IMR-90 (cell line): Measurements from ENCODE around the gene PCMTD2. TPM values are rescaled to one million over a fixed set of nuclear protein-coding genes. Genes with fewer than 3 reads are reported as not detected.
A peak's percentile ranks its signal among the peaks of the same experiment; 100 is the strongest.

Experiments used
- ATAC-seq: fragments of 200-7000 bp; cut with Tn5 transposase; 2 replicates; pipeline ENCODE4 v1.9.1; 2020; ENCODE audit warnings: low read depth, mild to moderate bottlenecking, moderate library complexity
- BruUV-seq: library from RNA; stranded (reverse); fragments of 400-500 nt; replicated peaks from 2 replicates; lab custom pipeline; 2021; lab: Mats Ljungman, UMichigan
- CTCF ChIA-PET: fragments of 300-600 bp; formaldehyde crosslinking; extraction: SDS; loops from one replicate; lab custom pipeline; 2021; ENCODE audit warnings: antibody characterized with exemption; lab: Yijun Ruan, JAX
- POLR2A ChIA-PET: fragments of 300-600 bp; sonication (Branson Sonifier 250); formaldehyde crosslinking; loops from one replicate; lab custom pipeline; 2022; ENCODE audit warnings: antibody characterized with exemption; ENCODE audit not compliant: unreplicated experiment; lab: Charles Lee
- DNase-seq: peaks from one replicate; pipeline ENCODE4 v3.0.0; 2013
- H2AFZ ChIP-seq: replicated peaks from 2 replicates; pipeline ENCODE3; 2013; ENCODE audit warnings: low read length, mild to moderate bottlenecking; ENCODE audit not compliant: poor library complexity
- H2AK5ac ChIP-seq: 2 replicates; pipeline ENCODE4 v1.6.1; 2013; ENCODE audit warnings: low read depth, low read length, inconsistent platforms
- H2AK9ac ChIP-seq: replicated peaks from 2 replicates; pipeline ENCODE3; 2013; ENCODE audit warnings: mild to moderate bottlenecking, low read depth, low read length, moderate library complexity; ENCODE audit not compliant: poor library complexity
- H2BK120ac ChIP-seq: 2 replicates; pipeline ENCODE4 v1.6.1; 2013; ENCODE audit warnings: low read depth, low read length, inconsistent platforms
- H2BK15ac ChIP-seq: 3 replicates; pipeline ENCODE4 v1.6.1; 2013; ENCODE audit warnings: low read depth, low read length, inconsistent platforms
- H2BK20ac ChIP-seq: 2 replicates; pipeline ENCODE4 v1.6.1; 2013; ENCODE audit warnings: low read depth, mild to moderate bottlenecking, inconsistent platforms, low read length, moderate library complexity
- H2BK5ac ChIP-seq: 2 replicates; pipeline ENCODE4 v1.6.1; 2013; ENCODE audit warnings: mild to moderate bottlenecking, low read depth, low read length, inconsistent platforms; ENCODE audit not compliant: poor library complexity, severe bottlenecking
- H3K14ac ChIP-seq: replicated peaks from 2 replicates; pipeline ENCODE4 v1.6.1; 2013; ENCODE audit warnings: low read depth, low read length, inconsistent platforms
- H3K18ac ChIP-seq: 2 replicates; pipeline ENCODE4 v1.6.1; 2013; ENCODE audit warnings: low read depth, low read length, control low read depth
- H3K23ac ChIP-seq: 2 replicates; pipeline ENCODE4 v1.6.1; 2013; ENCODE audit warnings: low read depth, low read length, inconsistent platforms
- H3K27ac ChIP-seq: 2 replicates; pipeline ENCODE4 v1.5.1; 2013; ENCODE audit warnings: mild to moderate bottlenecking, control low read depth, low read length; ENCODE audit not compliant: insufficient read depth
- H3K27me3 ChIP-seq: 2 replicates; pipeline ENCODE4 v1.6.1; 2013; ENCODE audit warnings: low read length; ENCODE audit not compliant: control insufficient read depth, insufficient read depth
- H3K36me3 ChIP-seq: 2 replicates; pipeline ENCODE4 v1.6.1; 2013; ENCODE audit warnings: low read length, mixed read lengths; ENCODE audit not compliant: control insufficient read depth, insufficient read depth
- H3K4ac ChIP-seq: 2 replicates; pipeline ENCODE4 v1.6.1; 2013; ENCODE audit warnings: low read depth, low read length, inconsistent platforms
- H3K4me1 ChIP-seq: 2 replicates; pipeline ENCODE4 v1.6.1; 2013; ENCODE audit warnings: low read length, mixed read lengths; ENCODE audit not compliant: control insufficient read depth, insufficient read depth
- H3K4me2 ChIP-seq: 2 replicates; pipeline ENCODE4 v1.6.1; 2013; ENCODE audit warnings: low read depth, mild to moderate bottlenecking, control low read depth, low read length, moderate library complexity
- H3K4me3 ChIP-seq: 2 replicates; pipeline ENCODE4 v1.5.1; 2013; ENCODE audit warnings: low read depth, mild to moderate bottlenecking, control low read depth, low read length, moderate library complexity; ENCODE audit not compliant: insufficient read depth
- H3K56ac ChIP-seq: 2 replicates; pipeline ENCODE4 v1.6.1; 2013; ENCODE audit warnings: low read length, inconsistent platforms; ENCODE audit not compliant: insufficient read depth; ENCODE audit errors: extremely low read depth
- H3K79me1 ChIP-seq, 2 experiments: 2 replicates each; pipeline ENCODE4 v1.6.1; 2013; ENCODE audit warnings: low read length in 2 of 2, inconsistent platforms in 1 of 2, low read depth in 1 of 2
- H3K9ac ChIP-seq: 2 replicates; pipeline ENCODE4 v1.6.1; 2013; ENCODE audit warnings: low read depth, low read length, control low read depth
- H3K9me1 ChIP-seq: 2 replicates; pipeline ENCODE4 v1.6.1; 2013; ENCODE audit warnings: low read length, inconsistent platforms; ENCODE audit not compliant: insufficient read depth
- H3K9me3 ChIP-seq: 2 replicates; pipeline ENCODE4 v1.6.1; 2013; ENCODE audit warnings: low read length; ENCODE audit not compliant: control insufficient read depth, insufficient read depth
- H4K20me1 ChIP-seq: 2 replicates; pipeline ENCODE4 v1.6.1; 2013; ENCODE audit warnings: low read length, inconsistent platforms; ENCODE audit not compliant: insufficient read depth
- H4K5ac ChIP-seq: 2 replicates; pipeline ENCODE4 v1.6.1; 2013; ENCODE audit warnings: mild to moderate bottlenecking, low read depth, low read length, control low read depth
- H4K8ac ChIP-seq, 2 experiments: 2 replicates each; pipeline ENCODE4 v1.6.1; 2013; ENCODE audit warnings: low read depth in 2 of 2, low read length in 2 of 2, control low read depth in 1 of 2, inconsistent platforms in 1 of 2
- H4K91ac ChIP-seq: 2 replicates; pipeline ENCODE4 v1.6.1; 2013; ENCODE audit warnings: low read depth, low read length, inconsistent platforms; ENCODE audit not compliant: insufficient read depth
- CTCF ChIP-seq: conservative IDR thresholded peaks from 2 replicates; pipeline ENCODE4 v1.5.1; 2012; ENCODE audit warnings: mild to moderate bottlenecking, low read depth, low read length, improper control_type of control experiment
- RCOR1 ChIP-seq: IDR thresholded peaks from 2 replicates; pipeline ENCODE4 v1.6.1; 2012; ENCODE audit warnings: mild to moderate bottlenecking, low read length, improper control_type of control experiment; ENCODE audit not compliant: insufficient replicate concordance
- WGBS, 2 experiments: methylation state at CpG; one replicate each; pipeline versions ENCODE4 v1.1.5 to v1.1.7; 2013; ENCODE audit warnings: missing lambda C conversion rate in 2 of 2; ENCODE audit not compliant: insufficient read length in 1 of 2; ENCODE audit errors: extremely low coverage in 2 of 2; 5-methylcytosine and 5-hydroxymethylcytosine counted together
- dilution Hi-C: fragments of 300-500 bp; cut with HindIII; formaldehyde crosslinking; loops from one replicate; pipeline ENCODE4 v1.14.3; 2018; ENCODE audit warnings: low sequenced_read_pairs; ENCODE audit not compliant: unreplicated experiment
- in situ Hi-C: fragments of 300-500 bp; cut with MboI; formaldehyde crosslinking; loops from 3 replicates; pipeline ENCODE4 v1.14.3; 2019; ENCODE audit warnings: low sequenced_read_pairs, inconsistent platforms, mixed read lengths
- intact Hi-C: fragments of 100-400 bp; cut with micrococcal nuclease; formaldehyde crosslinking; loops from 2 replicates; pipeline ENCODE4 v1.10.0; 2022
- polyA plus RNA-seq, 3 experiments: library from polyadenylated mRNA; depleted of rRNA; stranded (reverse); fragments of >200 nt; gene quantifications; 2 replicates each; pipeline ENCODE4 v1.2.3, GENCODE V29; 2012; ENCODE audit warnings: low replicate concordance in 1 of 3
- total RNA-seq: library from RNA; depleted of rRNA; stranded (reverse); fragments of >200 nt; gene quantifications from 2 replicates; pipeline ENCODE4 v1.2.3, GENCODE V29; 2012

PCMTD2 gene
- total and polyA plus RNA-seq, 2 of the 4 experiments (the other 2 are of a cell fraction) = 23.6 to 28.3 TPM

- no peak overlapping the region for H3K4me3 ChIP-seq
- dilution Hi-C loops = no loop called here
- intact Hi-C loops = no loop called here
Observed at GRCh38 chr20:64222291-64222735, 33.2 kb upstream of the PCMTD2 start.

More at GRCh38 chr20:64222291-64222735, 33.2 kb upstream of the PCMTD2 start:
- no peak overlapping the region for H4K8ac ChIP-seq
- H3K4me1 ChIP-seq = peaks cover 27% of the 10 kb centered on the region
- H4K91ac ChIP-seq = no peak overlapping the region
- no peak overlapping the region for H3K27ac ChIP-seq
- H2AK9ac ChIP-seq = no peak overlapping the region
- in situ Hi-C loops = no loop called here
- H2BK5ac ChIP-seq = no peak overlapping the region
- ATAC-seq (peak; percentile 5; the same call in 1 of the 2 replicates), DNase-seq (peak; percentile 37)
- H3K4me2 ChIP-seq = no peak overlapping the region
- H3K18ac ChIP-seq = no peak overlapping the region
- no peaks in the 10 kb centered on the region for H3K36me3 ChIP-seq
- H3K9me3 ChIP-seq = no peaks in the 10 kb centered on the region
- H3K14ac ChIP-seq = no peak overlapping the region
- no peak overlapping the region for H3K9ac ChIP-seq
- no TSS peak for BruUV-seq
- no peak overlapping the region for H2BK20ac ChIP-seq
- no peaks in the 10 kb centered on the region for H4K20me1 ChIP-seq
- 0 out of 2 replicates have a peak overlapping the region, but pooled peaks have one; percentile 4 for H3K4ac ChIP-seq
- H3K27me3 ChIP-seq = peaks cover 29% of the 10 kb centered on the region
- peaks cover 19% of the 10 kb centered on the region for H3K9me1 ChIP-seq
- H3K79me1 ChIP-seq = no peaks in the 10 kb centered on the region; a peak in 1 of 4 replicates
- H3K56ac ChIP-seq = no peak overlapping the region
- H2BK15ac ChIP-seq = no peak overlapping the region
- H3K23ac ChIP-seq = no peak overlapping the region
- ChIA-PET CTCF (interaction anchor here (0.6 to 1.7 kb wide), 2 partner anchors 10 to 26 kb away, joined by 4 read pairs; no protein-coding TSS in a partner anchor), POLR2A (no interaction called here)
- no CpG with 5 or more reads among the region's 5 CpGs for WGBS, 2 experiments
- no peak overlapping the region for H4K5ac ChIP-seq
- H2BK120ac ChIP-seq = no peak overlapping the region; the same call in 1 of the 2 replicates
- peak overlapping the region; percentile 74; the same call in 1 of the 2 replicates for H2AK5ac ChIP-seq
- H2AFZ ChIP-seq = peak overlapping the region; percentile 25
- TF ChIP-seq RCOR1 = peak; percentile 88
- TF ChIP-seq CTCF = no peak
